Osteoblast (primary cell): ENCODE data around the gene KRTAP4-8. TPM values are rescaled to one million over a fixed set of nuclear protein-coding genes. Genes with fewer than 3 reads are reported as not detected.
"Not testable (repeated sequence)": the region's sequence is repeated elsewhere in the genome, so short reads cannot be mapped to it uniquely, and the experiment has no call there.

Source experiments
- DNase-seq: peaks from one replicate; pipeline ENCODE4 v3.0.0; 2011; ENCODE audit warnings: low spot score, mixed read lengths; ENCODE audit not compliant: insufficient read length; ENCODE audit errors: missing footprints
- H2AFZ ChIP-seq: 2 replicates; pipeline ENCODE4 v1.6.0; 2011; ENCODE audit warnings: mild to moderate bottlenecking, low read length
- H3K27ac ChIP-seq: 2 replicates; pipeline ENCODE4 v1.5.1; 2011; ENCODE audit warnings: mild to moderate bottlenecking, low read depth, low read length, moderate library complexity
- H3K27me3 ChIP-seq: 2 replicates; pipeline ENCODE4 v1.6.0; 2012; ENCODE audit warnings: mild to moderate bottlenecking, control low read depth, inconsistent platforms, low read length, moderate library complexity; ENCODE audit not compliant: insufficient read depth
- H3K36me3 ChIP-seq: 2 replicates; pipeline ENCODE4 v1.5.1; 2011; ENCODE audit warnings: mild to moderate bottlenecking, low read length, control low read depth, moderate library complexity; ENCODE audit not compliant: insufficient read depth
- H3K4me1 ChIP-seq: 2 replicates; pipeline ENCODE4 v1.5.1; 2011; ENCODE audit warnings: mild to moderate bottlenecking, low read length, control low read depth, moderate library complexity; ENCODE audit not compliant: insufficient read depth
- H3K4me2 ChIP-seq: 2 replicates; pipeline ENCODE4 v1.6.0; 2011; ENCODE audit warnings: mild to moderate bottlenecking, low read length; ENCODE audit not compliant: insufficient read depth
- H3K4me3 ChIP-seq: fragments of 200-600 bp; sonication (generic); 3 replicates; pipeline ENCODE4 v1.5.1; 2012; ENCODE audit warnings: mild to moderate bottlenecking, low read length, inconsistent platforms; ENCODE audit not compliant: insufficient read depth
- H3K79me2 ChIP-seq: 2 replicates; pipeline ENCODE4 v1.6.0; 2012; ENCODE audit warnings: mild to moderate bottlenecking, low read length, control low read depth, inconsistent platforms; ENCODE audit not compliant: insufficient read depth
- H3K9me3 ChIP-seq: 2 replicates; pipeline ENCODE4 v1.5.1; 2011; ENCODE audit warnings: low read depth, low read length, control low read depth
- H4K20me1 ChIP-seq: 2 replicates; pipeline ENCODE4 v1.6.0; 2012; ENCODE audit warnings: mild to moderate bottlenecking, low read length, control low read depth; ENCODE audit not compliant: insufficient read depth
- total RNA-seq: library from RNA; depleted of rRNA; stranded (reverse); fragments of >200 nt; gene quantifications from 2 replicates; pipeline ENCODE4 v1.2.3, GENCODE V29; 2012
- TF ChIP-seq, protein P1 (sequence below): IDR thresholded peaks from 2 replicates; pipeline ENCODE4 v1.5.1; 2011; ENCODE audit warnings: mild to moderate bottlenecking, low read depth, low read length, moderate library complexity; ENCODE audit errors: extremely low read depth

Gene KRTAP4-8
- total RNA-seq, 1 donor: not detected

GRCh38 chr17:41121742-41122141 lies 23.8 kb upstream of the KRTAP4-8 start:
- Histone ChIP-seq H3K9me3 (no peaks in the 10 kb centered on the region), H3K4me3 (no peak overlapping the region), H3K27me3 (no peaks in the 10 kb centered on the region), H3K4me2 (no peak overlapping the region), H3K27ac (no peak overlapping the region), H2AFZ (no peak overlapping the region), H4K20me1 (no peaks in the 10 kb centered on the region), H3K36me3 (no peaks in the 10 kb centered on the region), H3K79me2 (no peaks in the 10 kb centered on the region), H3K4me1 (peaks cover 22% of the 10 kb centered on the region)
- no peak for DNase-seq
- TF ChIP-seq, protein P1, sequence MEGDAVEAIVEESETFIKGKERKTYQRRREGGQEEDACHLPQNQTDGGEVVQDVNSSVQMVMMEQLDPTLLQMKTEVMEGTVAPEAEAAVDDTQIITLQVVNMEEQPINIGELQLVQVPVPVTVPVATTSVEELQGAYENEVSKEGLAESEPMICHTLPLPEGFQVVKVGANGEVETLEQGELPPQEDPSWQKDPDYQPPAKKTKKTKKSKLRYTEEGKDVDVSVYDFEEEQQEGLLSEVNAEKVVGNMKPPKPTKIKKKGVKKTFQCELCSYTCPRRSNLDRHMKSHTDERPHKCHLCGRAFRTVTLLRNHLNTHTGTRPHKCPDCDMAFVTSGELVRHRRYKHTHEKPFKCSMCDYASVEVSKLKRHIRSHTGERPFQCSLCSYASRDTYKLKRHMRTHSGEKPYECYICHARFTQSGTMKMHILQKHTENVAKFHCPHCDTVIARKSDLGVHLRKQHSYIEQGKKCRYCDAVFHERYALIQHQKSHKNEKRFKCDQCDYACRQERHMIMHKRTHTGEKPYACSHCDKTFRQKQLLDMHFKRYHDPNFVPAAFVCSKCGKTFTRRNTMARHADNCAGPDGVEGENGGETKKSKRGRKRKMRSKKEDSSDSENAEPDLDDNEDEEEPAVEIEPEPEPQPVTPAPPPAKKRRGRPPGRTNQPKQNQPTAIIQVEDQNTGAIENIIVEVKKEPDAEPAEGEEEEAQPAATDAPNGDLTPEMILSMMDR: no peak

DNA sequence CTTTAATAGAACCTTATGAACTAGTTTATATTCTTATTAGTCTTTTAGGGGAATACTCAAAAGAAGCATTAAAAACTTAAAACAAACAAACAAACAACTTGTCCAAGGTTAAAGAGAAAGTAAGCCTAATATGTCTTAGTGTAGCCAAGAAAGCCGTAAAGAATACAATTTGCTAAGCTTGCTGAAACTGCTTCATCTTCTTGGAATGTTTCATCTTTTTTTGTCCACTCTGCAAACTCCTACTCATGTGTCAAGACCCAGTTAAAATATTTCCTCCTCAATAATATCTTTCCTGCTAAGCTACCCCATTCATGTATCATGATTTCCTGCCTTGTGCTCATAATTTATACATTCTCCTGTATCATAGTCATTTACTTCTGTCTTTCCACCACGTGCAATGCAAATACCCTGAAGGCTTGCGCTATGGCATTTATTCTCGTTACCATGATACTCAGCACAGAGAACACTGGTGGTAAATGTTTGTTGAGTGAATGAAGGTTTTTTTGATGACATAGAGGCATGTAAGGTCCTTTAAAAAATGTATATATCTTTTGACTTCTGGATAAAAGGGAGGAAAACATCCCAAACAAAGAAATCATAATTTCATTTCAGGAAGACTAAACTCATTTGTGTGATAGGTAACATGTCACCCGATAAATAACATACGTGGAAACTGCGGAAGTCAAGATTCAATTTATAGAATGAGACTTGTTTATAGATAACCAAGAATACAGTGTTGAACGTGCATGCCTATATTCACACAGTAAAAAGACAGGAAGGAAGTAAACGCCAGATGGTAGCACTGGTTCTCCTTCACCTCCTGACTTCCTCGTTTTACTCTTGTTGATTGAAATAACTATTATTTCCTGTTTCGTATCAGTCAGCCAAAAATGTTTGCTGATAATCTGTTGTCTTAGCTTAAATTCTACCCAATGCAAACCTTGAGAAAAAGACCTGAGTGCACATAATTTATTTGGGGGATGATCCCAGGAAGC lies 22.1 kb upstream of the KRTAP4-8 start:
- H4K20me1 ChIP-seq, H3K4me2 ChIP-seq, H3K9me3 ChIP-seq, H3K27ac ChIP-seq, H3K4me3 ChIP-seq, H2AFZ ChIP-seq, H3K79me2 ChIP-seq, H3K27me3 ChIP-seq, DNase-seq, H3K36me3 ChIP-seq: not testable (repeated sequence)
- H3K4me1 ChIP-seq: peaks cover 22% of the 10 kb centered on the region

DNA sequence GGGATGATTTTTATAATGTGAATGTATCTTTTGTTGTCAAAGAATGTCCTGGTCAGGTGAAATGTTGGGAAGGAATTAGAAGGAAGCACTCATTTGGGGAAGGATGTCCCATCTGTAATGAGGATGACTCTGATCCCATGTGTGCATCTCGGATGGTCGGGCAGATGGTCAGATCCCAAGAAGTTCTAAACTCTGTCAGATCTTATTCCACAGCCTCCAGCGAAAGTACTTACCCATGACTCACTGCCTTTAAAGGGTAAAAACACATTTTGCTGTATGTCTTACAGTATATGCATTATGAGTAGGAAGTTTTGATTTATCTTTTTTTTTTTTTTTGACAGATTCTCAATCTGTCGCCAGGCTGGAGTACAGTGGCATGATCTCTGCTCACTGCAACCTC lies 20.8 kb upstream of the KRTAP4-8 start:
- no peak for DNase-seq

GRCh38 chr17:41117846-41118386 lies 20.0 kb upstream of the KRTAP4-8 start, which contains the start of gene KRTAP4-11:
Gene KRTAP4-11, minus strand, starts transcription at chr17:41118373. Its CDS starts 58 bp downstream, at chr17:41118315.
- Histone ChIP-seq H3K27ac (peak within 1 kb of the TSS; percentile 24), H3K4me1 (peaks cover 13% of the 10 kb centered on the region), H3K4me2 (peak within 1 kb of the TSS; percentile 4)
- not testable (repeated sequence) for H3K36me3 ChIP-seq, H3K79me2 ChIP-seq, H2AFZ ChIP-seq, DNase-seq, H3K27me3 ChIP-seq, H3K9me3 ChIP-seq, H4K20me1 ChIP-seq, H3K4me3 ChIP-seq

More for the DNA sequence above, 20.8 kb upstream of the KRTAP4-8 start:
- Histone ChIP-seq H2AFZ (no peak overlapping the region), H3K9me3 (no peaks in the 10 kb centered on the region), H3K4me1 (peaks cover 13% of the 10 kb centered on the region), H3K4me3 (no peak overlapping the region), H3K36me3 (no peaks in the 10 kb centered on the region), H3K27me3 (no peaks in the 10 kb centered on the region), H3K79me2 (no peaks in the 10 kb centered on the region), H3K27ac (peak overlapping the region; percentile 24), H3K4me2 (peak overlapping the region; percentile 4), H4K20me1 (no peaks in the 10 kb centered on the region)
- TF ChIP-seq, protein P1: no peak
